HG03025 (cell line): Measurements from ENCODE around the gene NMNAT3.

ENCODE experiments used
- ATAC-seq: cut with Tn5 transposase; IDR thresholded peaks from one replicate; pipeline ENCODE4 v1.9.1; 2021; ENCODE audit warnings: mild to moderate bottlenecking, moderate library complexity; ENCODE audit not compliant: unreplicated experiment, low FRiP score

Gene NMNAT3

GRCh38 chr3:139676108-139676507, 1.7 kb downstream of the NMNAT3 start:
- no peak for ATAC-seq

GRCh38 chr3:139675327-139675726, 2.4 kb downstream of the NMNAT3 start:
- ATAC-seq, result no peak

- ATAC-seq, result no peak
Observed at GRCh38 chr3:139674571-139675260, 3.1 kb downstream of the NMNAT3 start.

- ATAC-seq, result no peak
Observed at GRCh38 chr3:139672884-139673283, 4.9 kb downstream of the NMNAT3 start.

- no peak for ATAC-seq
Observed at GRCh38 chr3:139671863-139672646, 5.7 kb downstream of the NMNAT3 start.

- ATAC-seq, result no peak
Observed at GRCh38 chr3:139671107-139671506, 6.7 kb downstream of the NMNAT3 start.

- ATAC-seq, result no peak
Observed at GRCh38 chr3:139670196-139670595, 7.6 kb downstream of the NMNAT3 start.

- ATAC-seq, result no peak
Observed at GRCh38 chr3:139668332-139668731, 9.4 kb downstream of the NMNAT3 start.

- no peak for ATAC-seq
Observed at GRCh38 chr3:139664958-139665357, 12.8 kb downstream of the NMNAT3 start.

- no peak for ATAC-seq
Observed at GRCh38 chr3:139660269-139660668, 17.5 kb downstream of the NMNAT3 start.

GRCh38 chr3:139659511-139659910, 18.3 kb downstream of the NMNAT3 start:
- ATAC-seq, result no peak

GRCh38 chr3:139657936-139658335, 19.8 kb downstream of the NMNAT3 start:
- no peak for ATAC-seq

GRCh38 chr3:139657434-139657833, 20.3 kb downstream of the NMNAT3 start:
- no peak for ATAC-seq

GRCh38 chr3:139655909-139656595, 21.7 kb downstream of the NMNAT3 start:
- no peak for ATAC-seq

GRCh38 chr3:139654637-139655365, 23.0 kb downstream of the NMNAT3 start:
- no peak for ATAC-seq

- no peak for ATAC-seq
Observed at GRCh38 chr3:139653582-139653981, 24.2 kb downstream of the NMNAT3 start.

- no peak for ATAC-seq
Observed at GRCh38 chr3:139652561-139652960, 25.2 kb downstream of the NMNAT3 start.

GRCh38 chr3:139647866-139648435, 29.8 kb downstream of the NMNAT3 start:
- no peak for ATAC-seq

- ATAC-seq, result no peak
Observed at GRCh38 chr3:139646512-139646911, 31.3 kb downstream of the NMNAT3 start.

- no peak for ATAC-seq
Observed at GRCh38 chr3:139642996-139643395, 34.8 kb downstream of the NMNAT3 start.
